ENCODE results near the gene KANK4. TPM values are rescaled to one million over a fixed set of nuclear protein-coding genes. Genes with fewer than 3 reads are reported as not detected.
A peak's percentile ranks its signal among the peaks of the same experiment; 100 is the strongest.

KANK4 gene
- total and polyA plus RNA-seq, 2 donors (not counting 1 experiment from before 2014, with no cell fraction given): not detected

- peak in 1 of 2 donors; percentile 44 for DNase-seq (ENCODE audit: low read depth in 2 of 2)
- H3K9me3 ChIP-seq (ENCODE audit: control insufficient read depth, insufficient read depth, low read depth, low read length): no peaks in the 10 kb centered on the region
- TF ChIP-seq CTCF (conservative IDR thresholded peaks at IDR 0.05 in 1 of 2, IDR thresholded peaks at IDR 0.05 in 1 of 2; ENCODE audit: low read depth in 1 of 2, low read length in 2 of 2) (no peak), EZH2 (IDR thresholded peaks at IDR 0.05; ENCODE audit: low read length, missing control alignments) (no peak)
Observed at GRCh38 chr1:62213075-62213914, 105.9 kb downstream of the KANK4 start.

GRCh38 chr1:62212411-62212810 lies 106.8 kb downstream of the KANK4 start:
- Histone ChIP-seq H3K4me3 (replicated peaks in 1 of 4; ENCODE audit: control extremely low read depth in 1 of 4, insufficient read depth in 1 of 4, low read depth in 3 of 4, low read length in 4 of 4) (no peak overlapping the region), H4K20me1 (ENCODE audit: control insufficient read depth, extremely low read depth, insufficient read depth, low read length) (no peaks in the 10 kb centered on the region), H3K27ac (ENCODE audit: insufficient read depth, low read length) (no peak overlapping the region), H3K9me3 (ENCODE audit: control insufficient read depth, insufficient read depth, low read depth, low read length) (no peaks in the 10 kb centered on the region), H3K4me1 (ENCODE audit: control insufficient read depth, extremely low read depth, insufficient read depth, low read length) (no peaks in the 10 kb centered on the region), H2AFZ (ENCODE audit: low read length) (no peak overlapping the region), H3K79me2 (ENCODE audit: control insufficient read depth, insufficient read depth, low read length) (no peaks in the 10 kb centered on the region), H3K36me3 (ENCODE audit: control insufficient read depth, insufficient read depth, low read length) (no peaks in the 10 kb centered on the region), H3K9ac (ENCODE audit: insufficient read depth, low read length) (no peak overlapping the region), H3K27me3 (ENCODE audit: control insufficient read depth, insufficient read depth, low read length) (no peaks in the 10 kb centered on the region), H3K4me2 (ENCODE audit: extremely low read depth, insufficient read depth, low read length) (no peak overlapping the region)
- no peak for TF ChIP-seq CTCF (conservative IDR thresholded peaks at IDR 0.05 in 1 of 2, IDR thresholded peaks at IDR 0.05 in 1 of 2; ENCODE audit: low read depth in 1 of 2, low read length in 2 of 2)
- no peak for TF ChIP-seq EZH2 (IDR thresholded peaks at IDR 0.05; ENCODE audit: low read length, missing control alignments)
- DNase-seq (ENCODE audit: low read depth in 2 of 2): no peak

More at GRCh38 chr1:62213075-62213914, 105.9 kb downstream of the KANK4 start:
- no peak overlapping the region for H2AFZ ChIP-seq (ENCODE audit: low read length)
- no peaks in the 10 kb centered on the region for H3K4me1 ChIP-seq (ENCODE audit: control insufficient read depth, extremely low read depth, insufficient read depth, low read length)
- no peaks in the 10 kb centered on the region for H3K79me2 ChIP-seq (ENCODE audit: control insufficient read depth, insufficient read depth, low read length)
- H3K27ac ChIP-seq (ENCODE audit: insufficient read depth, low read length): no peak overlapping the region
- no peaks in the 10 kb centered on the region for H4K20me1 ChIP-seq (ENCODE audit: control insufficient read depth, extremely low read depth, insufficient read depth, low read length)
- no peaks in the 10 kb centered on the region for H3K36me3 ChIP-seq (ENCODE audit: control insufficient read depth, insufficient read depth, low read length)
- no peak overlapping the region for H3K4me3 ChIP-seq (replicated peaks in 1 of 4; ENCODE audit: control extremely low read depth in 1 of 4, insufficient read depth in 1 of 4, low read depth in 3 of 4, low read length in 4 of 4)
- no peak overlapping the region for H3K9ac ChIP-seq (ENCODE audit: insufficient read depth, low read length)
- H3K27me3 ChIP-seq (ENCODE audit: control insufficient read depth, insufficient read depth, low read length): no peaks in the 10 kb centered on the region
- H3K4me2 ChIP-seq (ENCODE audit: extremely low read depth, insufficient read depth, low read length): no peak overlapping the region

- Histone ChIP-seq H2AFZ (ENCODE audit: low read length) (no peak overlapping the region), H3K4me3 (replicated peaks in 1 of 4; ENCODE audit: control extremely low read depth in 1 of 4, insufficient read depth in 1 of 4, low read depth in 3 of 4, low read length in 4 of 4) (no peak overlapping the region), H3K9ac (ENCODE audit: insufficient read depth, low read length) (no peak overlapping the region), H3K9me3 (ENCODE audit: control insufficient read depth, insufficient read depth, low read depth, low read length) (no peaks in the 10 kb centered on the region), H3K36me3 (ENCODE audit: control insufficient read depth, insufficient read depth, low read length) (no peaks in the 10 kb centered on the region), H3K4me2 (ENCODE audit: extremely low read depth, insufficient read depth, low read length) (no peak overlapping the region), H3K27ac (ENCODE audit: insufficient read depth, low read length) (no peak overlapping the region), H3K4me1 (ENCODE audit: control insufficient read depth, extremely low read depth, insufficient read depth, low read length) (no peaks in the 10 kb centered on the region), H4K20me1 (ENCODE audit: control insufficient read depth, extremely low read depth, insufficient read depth, low read length) (no peaks in the 10 kb centered on the region), H3K79me2 (ENCODE audit: control insufficient read depth, insufficient read depth, low read length) (no peaks in the 10 kb centered on the region), H3K27me3 (ENCODE audit: control insufficient read depth, insufficient read depth, low read length) (no peaks in the 10 kb centered on the region)
- TF ChIP-seq EZH2 (IDR thresholded peaks at IDR 0.05; ENCODE audit: low read length, missing control alignments) (no peak), CTCF (conservative IDR thresholded peaks at IDR 0.05 in 1 of 2, IDR thresholded peaks at IDR 0.05 in 1 of 2; ENCODE audit: low read depth in 1 of 2, low read length in 2 of 2) (no peak)
- DNase-seq (ENCODE audit: low read depth in 2 of 2): no peak
Observed at GRCh38 chr1:62210960-62211359, 108.3 kb downstream of the KANK4 start.

Data from fibroblast of lung (primary cell).